Ammon's horn (tissue), 1 donor: Measurements from ENCODE around the gene ETS1.

Experiments
- DNase-seq: peaks from one replicate; pipeline ENCODE4 v3.0.0-alpha.2; 2016; ENCODE audit warnings: low spot score

The ETS1 gene

DNA sequence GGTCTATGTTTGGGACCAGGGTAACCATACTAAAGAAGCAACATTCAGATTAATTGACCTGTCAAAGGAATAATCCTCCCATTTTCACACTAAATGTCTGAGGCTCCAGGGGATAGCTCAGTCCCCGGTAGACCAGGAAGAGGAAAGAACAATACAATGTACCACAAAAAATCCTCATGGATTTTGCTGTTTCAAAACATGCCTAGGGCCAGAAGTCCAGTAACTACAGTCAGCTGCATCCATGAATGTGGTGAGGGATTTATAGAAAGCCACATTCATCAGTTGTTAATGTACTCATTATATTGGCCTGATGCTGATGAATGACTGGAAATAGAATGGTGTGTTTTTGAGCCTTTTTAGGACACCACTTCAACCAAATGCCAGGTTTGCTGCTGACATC is 6.9 kb upstream of the ETS1 start:
- no peak for DNase-seq

DNA sequence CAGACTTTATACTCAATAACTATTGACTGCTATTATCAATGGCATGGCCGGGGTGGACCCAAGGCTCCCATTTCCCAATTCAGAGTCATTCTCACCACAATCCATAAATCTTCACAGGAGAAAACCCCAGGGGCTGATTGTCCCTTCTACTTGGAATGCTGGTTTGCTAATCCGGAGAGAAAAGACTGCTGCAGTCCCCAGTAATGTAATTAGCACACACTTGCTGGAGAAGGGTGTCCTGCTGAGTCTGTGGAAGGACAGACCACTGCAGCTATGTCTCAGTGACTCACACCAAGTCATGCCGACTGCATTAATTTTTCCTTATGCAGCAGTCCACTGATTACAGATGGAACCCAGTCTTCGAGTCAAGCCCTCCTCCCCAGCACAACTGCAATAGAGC is 5.9 kb upstream of the ETS1 start:
- DNase-seq = no peak

DNA sequence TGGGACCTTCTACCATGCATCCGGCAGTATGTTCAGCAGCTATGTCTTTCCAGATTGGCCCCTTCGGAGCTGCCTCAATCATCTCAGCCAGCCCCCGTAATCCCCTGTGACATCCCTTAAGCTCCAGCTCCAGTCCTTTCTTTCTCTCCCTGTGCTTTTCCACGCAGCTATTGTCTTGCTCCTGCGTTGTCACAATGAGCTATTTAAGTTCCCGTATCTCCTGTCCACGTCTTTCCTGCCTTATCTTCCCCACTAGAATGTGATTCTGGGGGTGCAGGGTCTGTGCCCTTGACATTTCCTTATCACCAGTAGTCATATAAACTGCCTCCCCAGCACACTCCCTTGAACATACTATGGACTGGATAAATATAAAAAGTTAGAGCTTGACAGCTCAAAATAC is 5.1 kb upstream of the ETS1 start:
- no peak for DNase-seq

DNA sequence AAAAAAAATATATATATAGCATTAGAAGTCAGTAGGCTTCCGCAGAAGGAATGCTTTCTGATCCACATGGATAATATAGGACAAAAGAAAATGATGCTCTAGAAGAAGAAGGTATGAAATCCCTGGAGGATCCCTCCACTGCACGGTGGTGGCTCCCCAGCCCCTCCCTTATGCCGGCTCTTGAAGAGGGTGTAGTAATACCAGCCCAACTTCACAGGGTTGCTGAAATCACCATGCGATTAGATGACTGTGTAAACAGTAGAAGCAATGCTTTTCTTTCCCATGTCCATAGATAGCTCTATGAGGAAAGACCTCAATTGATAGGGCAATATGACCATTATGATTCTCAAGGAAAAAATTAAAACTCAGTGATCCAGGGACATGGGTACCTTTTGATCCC is 3.2 kb upstream of the ETS1 start:
- DNase-seq = no peak

DNA sequence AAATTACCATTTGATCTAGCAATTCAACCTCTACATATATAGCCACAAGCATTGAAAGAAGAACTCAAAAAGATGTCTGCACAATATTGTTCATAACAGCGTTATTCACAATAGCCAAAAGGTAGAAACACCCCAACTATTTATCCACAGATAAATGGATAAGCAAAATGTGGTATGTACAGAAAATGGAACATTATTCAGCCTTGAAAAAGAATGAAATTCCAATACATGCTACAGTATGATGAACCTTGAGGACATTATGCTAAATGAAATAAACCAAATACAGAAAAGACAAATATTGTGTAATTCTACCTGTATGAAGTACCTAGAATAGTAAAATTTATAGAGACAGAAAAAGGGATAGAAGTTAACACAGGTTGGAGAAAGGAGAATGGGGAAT is 2.6 kb upstream of the ETS1 start:
- DNase-seq = no peak

DNA sequence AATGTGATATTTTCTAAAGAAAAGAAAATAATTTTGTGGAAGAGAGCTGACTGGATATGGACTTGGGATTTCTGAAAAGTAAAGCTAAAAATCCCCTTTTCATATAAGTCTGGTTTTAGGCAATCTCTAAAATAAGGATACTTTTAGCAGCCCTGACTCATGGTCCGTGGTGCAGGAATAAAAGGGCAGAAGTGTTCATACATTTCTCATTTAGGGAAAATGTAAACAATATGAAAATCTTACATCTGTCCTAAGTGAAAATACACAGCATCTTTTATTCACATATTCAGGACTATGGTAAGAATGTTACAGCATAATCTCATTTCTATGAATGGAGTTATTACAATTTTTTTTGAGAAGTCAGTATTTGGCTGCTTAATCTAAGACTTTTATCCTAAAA is 735 bp upstream of the ETS1 start:
- DNase-seq = no peak

DNA sequence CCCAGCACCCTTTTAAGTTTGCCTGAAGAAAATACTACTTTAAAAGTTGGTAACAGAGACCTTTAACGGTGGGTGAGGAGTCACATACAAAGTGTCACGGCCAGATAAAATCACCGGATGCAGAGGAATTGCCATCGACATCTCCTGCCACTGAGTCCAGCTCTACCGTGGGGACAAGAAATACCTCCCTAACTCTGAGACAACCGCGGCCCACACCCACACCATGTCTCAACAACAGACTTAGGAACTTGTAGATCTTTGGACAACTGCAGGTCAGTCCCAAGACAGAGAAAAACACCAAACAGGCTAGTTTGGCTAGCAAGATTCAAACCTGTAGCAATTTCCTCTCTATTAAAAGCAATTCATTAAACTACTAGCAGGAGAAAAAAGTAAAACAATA is 669 bp downstream of the ETS1 start:
- no peak for DNase-seq

DNA sequence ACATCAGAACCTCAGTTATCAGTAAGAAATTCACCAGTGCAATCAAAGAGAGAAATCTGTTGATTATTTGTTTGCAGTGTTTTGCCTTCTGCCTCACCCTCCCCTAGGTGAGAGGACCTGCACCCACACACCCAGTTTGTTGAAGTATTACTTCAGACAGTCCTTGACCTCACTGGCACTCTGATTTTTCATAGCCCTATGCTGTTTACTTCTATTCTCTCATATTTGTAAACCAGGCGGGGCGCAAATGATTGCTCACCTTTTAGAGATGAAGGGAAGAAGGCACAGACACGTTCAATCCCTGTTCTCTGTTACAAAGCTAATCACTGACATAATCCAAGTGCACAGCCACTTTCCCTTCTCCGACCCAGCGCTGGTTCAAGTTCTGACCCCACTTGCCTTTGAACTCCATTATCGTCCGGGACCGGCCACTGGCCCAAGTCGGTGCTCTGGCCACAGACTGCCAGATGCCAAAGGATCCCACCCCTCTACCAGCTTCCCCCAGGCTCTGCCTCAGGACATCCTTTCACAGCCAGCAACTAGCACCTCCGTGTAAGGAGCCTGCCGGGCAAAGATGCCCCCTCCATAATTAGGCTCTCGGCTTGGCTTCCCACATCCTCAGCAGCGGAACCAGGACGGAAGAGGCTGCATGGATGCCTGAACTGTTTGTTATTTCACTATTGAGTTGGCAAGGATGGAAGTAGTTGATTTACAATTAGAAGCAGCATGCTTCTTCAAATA is 1.7 kb downstream of the ETS1 start:
- no peak for DNase-seq

DNA sequence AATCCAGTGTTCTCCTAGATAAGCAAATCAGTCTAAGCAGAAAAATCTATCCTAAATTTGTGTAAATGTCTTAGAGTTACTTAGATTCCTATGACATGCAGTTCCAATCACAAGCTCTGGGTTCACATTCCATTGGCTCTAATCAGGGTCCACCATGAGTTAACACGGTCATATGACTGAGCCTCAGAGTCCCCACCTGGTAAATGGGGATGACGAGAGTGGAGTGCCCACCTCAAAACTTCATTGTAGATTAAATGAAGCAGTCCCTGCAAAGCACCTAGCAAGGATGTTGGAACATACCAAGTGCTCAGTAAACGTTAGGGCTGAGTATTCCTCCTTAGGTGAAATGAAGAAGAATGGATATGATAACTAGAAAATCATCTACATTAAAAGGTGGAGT is 3.1 kb downstream of the ETS1 start:
- DNase-seq = no peak

DNA sequence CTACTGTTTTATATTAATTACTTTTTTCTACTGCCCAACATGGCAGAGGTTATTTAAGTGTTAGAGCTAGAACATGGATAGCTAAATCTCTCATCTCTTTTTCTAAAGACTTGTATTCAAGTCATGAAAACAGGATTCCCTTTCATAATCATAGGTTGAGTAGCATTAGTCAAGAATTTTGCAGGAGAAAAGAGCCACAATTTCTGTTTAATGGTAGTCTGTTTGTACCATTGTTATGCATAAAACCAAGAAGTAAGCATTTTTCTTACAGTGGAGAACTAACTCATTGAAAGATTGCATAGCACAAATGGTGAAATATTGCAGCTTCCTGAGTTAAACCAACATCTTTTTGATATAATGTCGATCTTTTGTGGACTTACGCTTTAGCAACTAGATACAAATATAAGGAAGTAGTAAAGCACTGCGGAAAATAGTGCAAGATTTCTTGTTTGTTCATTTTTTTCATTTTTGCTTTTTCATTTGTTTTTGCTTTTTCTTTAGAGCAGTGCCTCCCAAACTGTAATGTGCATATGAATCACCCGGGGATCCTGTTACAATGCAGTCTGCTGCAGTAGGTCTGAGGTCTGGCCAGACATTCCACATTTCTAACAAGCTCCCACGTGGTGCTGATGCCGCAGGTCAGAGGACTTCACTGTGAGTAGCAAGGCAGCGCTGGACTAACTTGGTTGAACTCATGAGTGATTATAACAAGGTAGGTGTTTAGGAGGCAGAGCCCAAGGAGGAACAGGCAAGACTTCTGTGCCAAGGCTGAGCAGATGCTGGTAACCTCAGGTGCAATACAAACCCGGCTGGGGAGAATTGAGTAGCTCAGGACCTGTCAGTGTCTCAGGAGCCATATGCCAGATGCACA is 4.6 kb downstream of the ETS1 start:
- no peak for DNase-seq

DNA sequence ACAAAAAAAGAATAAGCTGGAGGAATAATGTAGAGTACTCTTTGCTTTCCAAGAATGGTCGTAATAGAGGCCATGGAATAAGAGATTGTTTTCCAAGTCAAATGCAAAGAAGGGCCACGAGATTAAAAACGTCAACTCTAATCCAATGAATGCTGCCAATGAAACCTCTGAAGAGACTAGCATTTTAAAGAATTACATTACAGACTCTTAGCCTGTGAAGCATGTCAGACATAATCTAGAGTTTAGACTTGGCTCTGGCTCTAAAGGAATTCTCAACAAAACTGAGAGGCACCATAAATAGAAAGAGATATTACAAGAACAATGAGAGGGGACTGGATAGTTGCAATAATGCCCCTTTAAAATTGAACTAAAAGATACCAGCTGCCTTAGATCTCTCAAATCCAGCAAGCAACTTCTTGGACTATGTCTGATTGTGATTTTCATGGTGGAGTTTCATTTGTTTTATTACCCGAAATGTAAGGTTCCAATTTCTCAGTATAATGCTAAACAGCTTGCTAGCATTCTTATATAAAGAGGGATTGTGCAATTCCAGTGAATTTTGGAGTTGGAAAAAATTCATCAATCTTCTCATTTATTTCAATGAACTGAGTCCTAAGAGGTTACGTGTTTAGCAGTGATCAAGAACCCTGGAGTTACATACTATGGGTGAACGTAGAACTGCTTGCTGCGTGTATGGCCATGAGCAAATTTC is 5.6 kb downstream of the ETS1 start:
- no peak for DNase-seq

DNA sequence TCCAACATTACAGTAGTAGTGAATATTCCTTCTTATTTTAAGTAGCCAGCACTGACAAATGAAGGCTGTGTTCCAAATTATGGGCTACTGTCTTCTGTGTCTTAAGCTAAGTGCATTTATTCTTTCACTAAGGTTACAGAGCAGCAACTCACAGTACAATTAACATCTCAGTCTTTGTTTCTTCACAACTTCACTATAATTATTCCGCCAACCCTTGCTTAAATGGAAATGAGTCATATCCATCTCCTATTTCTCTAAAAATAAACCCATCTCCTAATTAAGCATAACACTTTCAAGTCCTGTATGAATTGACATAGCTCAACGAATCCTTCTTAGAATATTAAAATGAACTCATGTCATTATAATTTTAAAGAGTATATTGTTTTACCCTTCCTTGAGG is 6.7 kb downstream of the ETS1 start:
- no peak for DNase-seq

DNA sequence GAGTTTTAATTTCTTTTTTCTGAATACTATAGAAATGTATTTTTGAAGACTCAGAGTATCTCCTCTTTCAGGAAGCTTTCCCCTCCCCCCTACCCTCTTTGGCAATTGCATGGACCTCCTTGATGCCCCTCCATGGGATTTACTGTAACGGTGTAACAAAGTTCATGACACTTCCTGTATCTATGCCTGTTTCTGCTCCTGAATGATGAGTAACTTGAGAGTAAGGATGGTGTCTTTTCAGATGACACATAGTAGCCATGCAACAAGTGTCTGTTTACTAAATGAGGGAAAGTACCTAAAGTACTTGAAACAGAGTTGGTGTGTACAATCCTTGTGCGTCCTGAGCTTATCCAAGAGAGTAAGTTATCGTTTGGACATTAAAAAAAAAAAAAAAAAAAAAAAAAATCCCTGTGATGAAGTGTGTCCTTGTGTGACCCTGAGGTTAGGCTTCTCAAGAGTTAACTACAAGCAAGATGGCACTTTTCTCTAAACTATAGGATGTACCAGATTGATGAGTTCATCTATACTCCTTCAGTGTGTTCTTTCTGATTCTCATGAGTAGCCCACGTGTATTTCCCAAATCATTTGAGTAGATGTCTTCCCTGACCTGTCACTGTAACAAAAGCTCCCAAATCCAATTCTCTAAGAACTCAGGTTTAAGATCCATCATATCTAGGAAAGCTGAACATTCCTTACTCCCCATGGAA is 7.4 kb downstream of the ETS1 start:
- DNase-seq = no peak

DNA sequence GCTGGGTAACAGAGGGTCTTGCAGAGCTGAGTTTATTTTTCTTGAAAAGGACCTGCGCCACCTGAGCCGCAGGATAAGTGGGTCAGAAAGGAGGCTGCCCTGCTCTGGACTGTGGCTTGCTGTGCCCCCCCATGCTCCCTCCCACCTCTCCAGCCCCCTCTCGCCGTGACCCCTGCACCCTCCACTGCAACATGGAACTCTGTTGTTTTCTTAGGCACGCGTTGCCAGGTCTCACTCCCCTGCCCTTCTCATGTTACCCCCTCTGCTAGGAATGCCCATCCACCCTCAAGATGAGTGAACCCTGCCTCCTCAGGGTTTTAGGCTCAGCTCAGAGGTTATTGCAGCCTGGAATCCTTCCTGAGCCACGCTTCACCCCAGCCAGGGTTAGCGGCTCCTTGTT is 10.8 kb downstream of the ETS1 start:
- no peak for DNase-seq

DNA sequence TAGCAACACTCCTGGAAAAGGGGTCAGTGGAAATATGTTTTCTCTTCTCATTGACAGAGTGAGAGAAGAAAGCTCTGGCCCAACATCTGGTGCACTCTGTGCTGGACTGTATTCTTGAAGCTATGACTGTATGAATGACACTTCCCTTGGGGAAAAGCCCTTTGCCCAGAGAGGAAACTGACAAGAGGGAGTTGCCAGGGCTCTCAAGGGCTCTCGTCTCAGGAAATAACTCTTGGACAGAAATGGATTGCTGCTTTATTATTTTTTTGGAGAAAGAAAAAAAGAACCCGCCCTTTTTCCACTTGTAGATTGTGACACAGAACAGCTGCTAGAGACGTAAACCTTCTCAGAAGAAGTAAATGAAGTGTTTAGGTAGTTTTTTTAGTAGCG is 11.4 kb downstream of the ETS1 start:
- no peak for DNase-seq

DNA sequence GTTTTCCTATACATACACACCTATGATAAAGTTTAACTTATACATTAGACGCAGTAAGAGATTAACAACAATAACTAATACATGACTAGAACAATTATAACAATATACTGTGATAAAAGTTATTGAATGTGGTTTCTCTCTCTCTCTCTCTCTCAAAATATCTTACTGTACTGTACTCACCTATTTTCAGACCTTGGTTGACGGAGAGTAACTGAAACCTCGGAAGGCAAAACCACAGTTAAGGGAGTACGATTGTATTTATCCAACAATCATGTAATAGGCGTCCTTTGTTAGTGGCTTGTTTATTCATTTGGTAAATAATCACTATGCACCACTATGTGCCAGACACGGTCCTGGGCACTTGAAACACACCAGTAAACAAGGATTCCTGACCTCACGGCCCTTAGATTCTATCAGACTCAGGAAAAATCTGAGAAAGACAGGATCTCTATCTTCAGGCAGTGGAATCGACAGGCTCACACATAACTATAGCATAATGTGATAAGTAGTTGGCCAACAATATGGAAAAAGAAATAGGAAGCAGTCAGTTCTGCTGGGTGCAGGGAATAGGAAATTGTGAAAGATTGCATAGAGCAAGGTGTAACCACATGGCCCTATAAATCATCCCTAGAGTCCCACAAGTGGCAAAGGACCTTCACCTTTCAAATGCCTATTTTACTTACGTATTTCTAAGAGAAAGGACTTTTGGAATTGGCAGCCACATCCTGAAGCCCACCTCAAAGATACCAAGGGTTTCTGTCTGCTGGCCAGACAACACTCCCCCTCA is 12.0 kb downstream of the ETS1 start:
- no peak for DNase-seq

DNA sequence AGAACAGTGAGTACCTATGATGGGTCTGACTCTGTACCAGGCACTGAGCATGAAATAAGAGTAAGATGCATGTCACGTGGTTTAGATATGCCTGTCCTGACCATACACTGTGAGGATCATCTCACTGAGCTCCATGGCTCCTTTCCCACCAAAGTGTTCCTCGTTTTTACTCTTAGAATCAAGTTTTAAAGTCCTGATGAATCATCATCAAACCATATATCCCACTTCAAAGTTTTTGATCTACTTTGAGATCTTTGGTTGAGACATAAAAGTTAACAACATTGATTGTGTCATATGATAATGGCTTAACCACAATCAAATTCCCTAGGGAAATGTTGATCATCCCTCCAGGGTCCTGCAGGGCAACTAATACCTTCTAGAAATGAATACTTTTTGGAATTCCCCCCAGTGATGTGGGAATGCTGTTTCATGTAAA is 12.8 kb downstream of the ETS1 start:
- DNase-seq = no peak

DNA sequence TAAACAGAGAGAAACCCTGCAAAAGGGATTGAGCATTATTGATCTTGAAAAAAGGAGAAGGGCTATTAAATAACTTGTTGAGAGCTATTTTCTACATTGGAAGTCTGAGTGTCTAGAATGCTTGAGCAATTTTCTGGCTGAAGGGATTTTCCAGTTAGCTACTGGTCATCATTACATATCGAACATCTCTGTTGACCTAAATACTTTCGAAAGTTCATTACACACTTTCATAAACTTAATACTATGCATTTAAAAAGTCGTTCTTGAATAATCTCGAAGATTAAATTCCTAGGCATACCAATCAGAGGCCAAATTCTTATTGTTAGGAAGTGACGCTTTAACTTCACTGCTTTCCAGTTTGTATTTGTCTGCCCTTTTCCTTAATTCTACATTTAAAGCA is 13.7 kb downstream of the ETS1 start:
- no peak for DNase-seq

DNA sequence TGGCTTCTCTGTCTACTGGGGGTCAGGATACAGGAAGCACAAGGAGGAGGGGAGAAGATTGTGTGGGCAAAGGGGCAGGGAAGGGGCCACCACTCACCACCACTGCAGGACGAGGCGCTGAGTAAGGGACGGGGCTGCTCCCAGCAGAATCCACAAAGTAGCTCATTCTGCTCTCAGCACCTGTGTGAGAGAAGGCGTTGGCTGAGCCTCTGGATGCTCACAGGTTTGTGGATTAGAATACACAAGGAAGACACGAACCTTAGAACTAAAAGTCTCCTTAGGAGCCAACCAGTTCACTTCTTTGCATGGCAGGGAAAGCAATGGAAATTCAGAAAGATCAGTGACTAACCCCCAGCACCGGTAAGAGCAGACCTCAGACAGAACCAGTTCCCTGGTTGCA is 14.4 kb downstream of the ETS1 start:
- no peak for DNase-seq

DNA sequence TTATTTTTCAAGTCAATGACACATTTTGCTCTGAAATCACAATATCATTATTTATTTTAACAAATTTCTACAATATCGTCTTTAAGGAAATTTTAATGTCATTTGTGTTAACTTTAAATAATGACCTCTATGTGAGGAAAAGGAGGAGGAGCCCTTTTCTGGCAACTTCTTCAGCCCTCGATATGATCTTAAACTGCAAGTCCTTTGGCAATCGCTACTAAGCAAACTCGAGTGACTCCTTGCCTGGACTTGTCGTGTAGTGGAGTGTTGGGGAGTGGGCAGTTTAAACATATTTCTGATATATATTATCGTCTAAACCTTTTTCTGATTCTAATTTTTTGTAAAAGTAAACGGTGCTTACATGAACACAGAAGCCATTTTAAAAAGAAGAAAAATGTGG is 16.7 kb downstream of the ETS1 start:
- DNase-seq = no peak

DNA sequence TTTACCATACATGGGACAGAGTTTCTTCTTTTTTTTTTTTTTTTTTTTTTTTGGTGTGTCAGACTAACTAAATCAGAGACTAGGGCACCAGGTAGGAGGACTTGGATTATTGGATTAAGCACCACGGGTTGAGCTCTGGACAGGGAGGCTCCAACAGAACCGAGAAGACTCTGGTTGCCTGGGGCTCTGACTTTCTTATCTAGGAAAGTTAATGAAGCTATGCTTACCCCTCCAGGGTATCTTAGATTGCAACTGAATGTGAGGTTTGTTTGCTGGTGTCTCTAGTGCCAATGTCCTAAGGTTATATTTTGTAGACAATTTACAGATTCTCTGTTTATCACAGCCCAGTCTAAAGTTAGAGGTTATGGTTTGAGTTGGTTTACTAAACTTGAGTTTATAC is 18.1 kb downstream of the ETS1 start:
- DNase-seq = no peak
